GM19395 (cell line): ENCODE results near the gene VCP.

Experiments
- ATAC-seq: cut with Tn5 transposase; IDR thresholded peaks from one replicate; pipeline ENCODE4 v1.9.1; 2021; ENCODE audit warnings: mild to moderate bottlenecking, moderate library complexity; ENCODE audit not compliant: unreplicated experiment

The VCP gene

GRCh38 chr9:35072461-35073278 is at the start of gene VCP:
VCP (minus strand) TSS chr9:35072625; CDS start chr9:35072353, 272 bp downstream.
- ATAC-seq: peak; percentile 86

DNA sequence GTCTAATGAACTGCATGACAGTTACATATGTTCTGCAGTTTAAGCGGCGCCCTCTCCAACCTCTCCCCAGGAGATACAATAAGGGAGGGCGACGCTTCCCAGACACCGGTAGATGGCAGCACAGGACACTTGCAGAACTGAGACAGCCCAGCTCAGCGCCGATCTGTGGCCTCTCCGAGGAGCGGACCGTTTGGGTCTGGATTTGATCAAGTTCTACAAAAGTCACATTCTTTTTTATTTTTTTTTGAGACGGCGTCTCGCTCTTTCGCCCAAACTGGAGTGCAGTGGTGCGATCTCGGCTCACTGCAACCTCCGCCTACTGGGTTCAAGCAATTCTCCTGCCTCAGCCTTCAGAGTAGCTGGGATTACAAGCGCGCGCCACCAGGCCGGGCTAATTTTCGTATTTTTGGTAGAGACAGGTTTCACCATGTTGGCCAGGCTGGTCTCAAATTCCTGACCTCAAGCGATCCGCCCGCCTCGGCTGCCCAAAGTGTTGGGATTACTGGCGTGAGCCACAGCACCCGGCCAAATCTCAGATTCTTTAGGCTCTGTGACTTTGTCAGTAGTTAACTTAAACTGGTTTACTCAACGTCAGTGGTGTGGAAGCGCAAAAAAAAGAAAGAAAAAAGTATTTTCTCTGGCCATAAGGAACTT is 44.6 kb upstream of the VCP start:
- peak; percentile 53 for ATAC-seq

DNA sequence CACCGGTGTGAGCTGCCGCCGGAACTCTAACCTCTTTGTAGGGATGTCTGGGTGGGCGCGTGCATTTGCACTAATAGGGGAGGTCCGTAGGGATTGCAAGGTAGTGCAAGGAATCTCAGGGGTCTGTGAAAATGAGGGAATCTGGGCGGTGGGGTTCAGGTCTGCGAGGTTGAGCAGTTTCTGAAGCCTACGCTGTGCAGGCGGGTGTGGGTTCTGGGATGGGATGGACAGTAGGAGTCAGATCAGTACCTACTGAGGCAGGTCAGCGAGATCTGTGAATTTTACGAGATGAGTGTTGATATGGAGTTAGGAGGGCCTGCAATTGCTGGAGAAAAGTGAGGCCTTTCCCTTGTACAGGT is 44.1 kb upstream of the VCP start:
- ATAC-seq: no peak

DNA sequence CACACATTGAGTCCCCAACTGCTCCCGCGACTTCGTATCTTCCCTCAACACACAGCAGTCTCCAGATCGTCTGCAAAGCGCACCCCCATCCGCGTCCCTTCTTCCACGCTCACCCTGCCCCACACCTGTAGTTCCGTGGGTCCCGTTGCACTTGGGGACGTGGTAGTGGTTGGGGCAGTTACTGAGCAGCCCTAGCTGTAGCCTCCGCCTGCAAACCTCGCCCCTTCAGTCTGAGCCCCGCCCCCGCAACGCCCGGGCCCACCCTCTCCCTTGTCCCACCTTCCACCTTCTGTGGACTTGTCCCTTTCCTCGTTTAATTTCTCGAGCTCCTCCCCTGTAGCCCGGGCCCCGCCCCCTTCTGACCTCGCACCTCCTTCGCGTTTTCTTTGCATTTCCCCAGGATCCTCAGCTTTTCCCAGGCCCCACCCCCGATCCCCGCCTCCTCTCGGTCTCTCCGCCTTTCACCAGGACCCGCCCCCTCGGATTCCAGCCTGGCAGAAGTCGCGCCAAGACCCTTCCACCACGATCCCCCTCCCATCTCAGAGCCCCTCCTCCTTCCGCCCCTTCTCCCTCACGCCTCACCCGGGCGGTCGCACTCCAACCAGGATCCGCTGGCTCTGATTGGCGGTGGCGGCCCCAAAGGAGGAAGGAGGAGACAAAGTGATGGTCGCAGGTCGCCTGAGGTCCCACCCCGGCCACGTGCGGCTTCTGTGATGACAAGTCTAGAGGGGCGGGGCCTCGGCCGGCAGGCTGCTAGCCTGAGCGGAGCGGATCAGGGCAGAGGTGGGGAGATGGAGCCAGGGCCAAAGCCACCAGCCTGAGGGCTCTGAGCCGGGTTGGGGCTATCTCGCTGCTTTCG is 43.5 kb upstream of the VCP start, which contains the start of gene ATOSB:
Gene ATOSB, minus strand, starts transcription at position 183 of the 859 bp plus-strand sequence. CDS start 7,588 bp downstream, outside the sequence.
- peak; percentile 64 for ATAC-seq

DNA sequence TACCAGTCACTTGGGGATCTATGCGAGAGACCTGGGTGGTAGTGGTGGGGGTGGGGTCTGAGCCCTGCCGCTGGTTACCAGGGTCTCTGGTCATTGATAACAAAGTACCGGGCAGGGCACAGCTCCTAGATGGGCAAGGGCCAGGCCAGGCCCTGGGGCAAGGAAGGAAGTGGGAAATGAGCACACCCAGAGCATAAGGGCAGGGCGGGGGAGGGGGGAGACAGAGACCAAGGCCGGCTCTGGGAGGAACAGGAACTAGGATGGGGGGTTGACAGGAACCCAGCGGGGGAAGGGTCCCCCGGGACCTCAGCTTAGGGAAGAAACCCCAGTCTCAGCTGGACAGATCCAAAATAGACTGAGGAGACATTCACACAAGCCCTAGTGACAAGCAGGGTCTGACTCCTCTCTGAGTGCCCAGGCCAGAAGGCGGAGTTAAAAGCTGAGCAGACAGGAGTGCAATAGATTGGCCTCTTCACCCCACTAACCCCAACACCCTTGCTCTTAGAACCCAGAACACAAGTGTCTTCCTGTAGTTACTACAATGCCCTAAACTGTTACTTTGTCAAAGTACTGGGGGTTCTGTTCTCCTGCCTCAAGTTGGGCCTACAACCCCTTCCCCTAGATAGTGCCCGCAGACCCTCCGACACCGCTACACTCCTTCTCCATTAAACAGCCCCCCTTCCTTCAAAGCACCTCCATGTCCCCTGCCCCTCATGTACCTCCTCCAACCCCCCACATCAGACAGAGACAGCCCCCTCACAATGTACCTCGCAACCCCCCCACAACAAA is 42.6 kb upstream of the VCP start:
- no peak for ATAC-seq

GRCh38 chr9:35114113-35114839 is 41.9 kb upstream of the VCP start:
- ATAC-seq: no peak

DNA sequence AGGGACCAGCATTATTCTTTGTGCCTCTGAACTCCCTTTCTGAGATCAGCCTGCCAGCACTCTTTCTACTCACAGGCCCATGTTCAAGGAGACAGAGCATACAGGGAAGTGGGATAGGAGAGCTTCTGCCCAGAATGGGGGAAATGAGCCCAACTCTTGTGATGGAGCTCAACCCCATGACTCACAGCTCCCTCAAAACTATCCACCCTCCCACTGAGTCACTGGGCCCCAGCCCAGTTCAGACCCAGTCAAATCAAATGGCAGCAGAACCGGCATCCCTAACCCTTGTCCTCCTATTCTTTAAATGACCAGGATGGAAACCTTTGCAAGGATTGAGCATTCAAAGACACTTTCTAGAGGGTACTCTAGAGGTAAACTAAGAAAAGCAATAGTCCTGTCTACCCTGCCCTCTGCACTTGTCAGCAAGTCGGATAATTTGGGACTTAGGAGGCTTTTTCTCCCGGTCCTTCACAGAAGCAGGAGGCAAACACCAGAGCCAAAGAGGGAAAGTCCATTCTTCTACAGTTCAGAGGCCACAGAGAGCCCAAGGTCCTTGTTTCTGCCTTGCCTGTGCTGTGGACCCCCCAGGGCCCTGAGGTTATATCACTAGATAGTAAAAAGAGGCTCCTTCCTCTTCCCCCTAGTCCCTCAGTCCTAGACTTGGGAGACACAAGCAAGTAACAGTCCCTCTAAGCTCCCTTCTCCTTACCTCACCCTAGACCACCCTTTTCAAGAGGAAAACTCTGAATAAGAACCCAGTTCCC is 40.0 kb upstream of the VCP start:
- ATAC-seq: no peak

DNA sequence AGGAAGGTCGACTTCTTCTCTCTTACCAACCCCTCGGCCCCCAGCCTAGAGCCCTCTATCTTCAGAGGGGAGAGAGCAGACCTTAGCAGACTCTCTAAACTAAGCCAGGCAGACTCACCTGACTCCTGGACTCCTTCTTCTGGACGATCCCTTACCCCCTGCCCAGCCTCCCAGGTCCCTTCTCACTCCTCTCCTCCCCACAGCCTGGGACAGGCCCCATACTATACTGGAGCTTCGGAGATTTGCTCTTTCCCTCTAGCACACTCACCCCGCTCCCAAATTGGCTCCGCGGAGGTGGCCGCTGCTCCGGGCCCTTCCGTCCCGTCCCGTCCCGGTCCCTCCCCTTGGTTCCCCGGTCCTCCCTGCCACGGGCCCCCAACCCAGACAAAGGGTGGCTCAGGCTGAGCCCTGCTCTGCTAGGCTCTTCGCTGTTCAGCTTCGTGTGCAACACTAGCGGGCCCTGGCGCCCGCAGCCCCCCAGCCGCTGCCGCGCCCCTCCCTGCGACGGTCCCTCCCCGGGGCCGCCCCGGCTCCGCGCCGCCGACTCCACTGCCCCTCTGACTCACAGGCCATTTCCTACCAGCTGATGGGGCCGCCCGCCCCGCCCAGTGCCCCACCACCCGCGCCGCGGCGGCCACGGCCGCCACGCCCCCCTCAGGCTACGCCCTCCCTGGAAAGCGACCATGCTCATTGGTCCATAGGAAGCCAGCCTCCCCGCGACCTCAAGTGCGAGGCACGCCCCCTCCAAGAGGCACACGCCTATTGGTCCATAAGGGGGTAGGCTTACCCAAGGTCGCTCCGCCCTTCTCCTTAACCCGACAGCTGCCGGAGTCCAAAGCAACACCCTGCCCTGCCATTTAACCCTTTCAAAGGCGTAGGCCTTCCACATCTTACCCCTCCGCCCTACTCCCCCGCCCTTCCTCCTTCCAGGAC is 38.8 kb upstream of the VCP start:
- ATAC-seq: peak; percentile 70

DNA sequence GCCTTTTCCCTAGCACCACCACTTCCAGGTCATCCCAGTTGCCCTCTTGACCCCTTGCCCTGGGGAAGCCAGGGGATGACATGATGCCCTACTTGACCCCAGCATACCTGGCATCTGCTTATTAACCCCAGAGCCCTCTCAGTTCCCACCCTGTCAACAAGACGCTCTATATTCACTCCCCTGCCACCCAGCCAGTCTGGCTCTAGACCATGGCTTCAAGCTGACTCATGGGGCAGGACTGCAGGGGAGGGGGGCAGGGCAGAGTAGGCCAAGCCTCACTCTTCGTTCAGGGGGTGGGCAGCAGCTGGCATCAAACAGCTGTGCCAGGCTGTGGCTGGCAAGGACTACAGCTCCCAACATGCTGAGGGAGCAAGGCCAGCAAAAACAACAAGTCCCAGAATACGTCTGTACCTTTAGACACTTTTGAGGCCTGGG is 37.9 kb upstream of the VCP start:
- no peak for ATAC-seq

- ATAC-seq: no peak
Observed at GRCh38 chr9:35108946-35109575, 36.6 kb upstream of the VCP start.

DNA sequence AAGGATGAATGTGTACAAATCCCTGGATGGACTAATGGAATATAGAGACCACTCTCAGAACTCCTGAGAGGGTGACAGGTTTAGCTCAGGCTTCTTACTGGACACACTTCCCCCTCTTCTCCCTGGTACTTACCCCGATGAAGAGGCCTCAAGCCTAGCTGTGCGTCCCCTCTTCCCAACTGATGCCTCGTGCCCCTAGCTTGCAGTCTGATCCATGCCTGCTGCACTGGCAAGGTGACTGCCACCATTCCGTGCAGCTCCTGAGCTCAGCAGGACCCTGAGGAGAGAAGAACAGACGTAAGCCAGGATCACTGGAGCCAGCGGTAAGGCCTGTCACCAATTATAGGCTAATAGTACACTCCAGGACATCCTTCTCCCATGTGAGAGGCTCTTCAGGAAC is 36.0 kb upstream of the VCP start:
- ATAC-seq: no peak

DNA sequence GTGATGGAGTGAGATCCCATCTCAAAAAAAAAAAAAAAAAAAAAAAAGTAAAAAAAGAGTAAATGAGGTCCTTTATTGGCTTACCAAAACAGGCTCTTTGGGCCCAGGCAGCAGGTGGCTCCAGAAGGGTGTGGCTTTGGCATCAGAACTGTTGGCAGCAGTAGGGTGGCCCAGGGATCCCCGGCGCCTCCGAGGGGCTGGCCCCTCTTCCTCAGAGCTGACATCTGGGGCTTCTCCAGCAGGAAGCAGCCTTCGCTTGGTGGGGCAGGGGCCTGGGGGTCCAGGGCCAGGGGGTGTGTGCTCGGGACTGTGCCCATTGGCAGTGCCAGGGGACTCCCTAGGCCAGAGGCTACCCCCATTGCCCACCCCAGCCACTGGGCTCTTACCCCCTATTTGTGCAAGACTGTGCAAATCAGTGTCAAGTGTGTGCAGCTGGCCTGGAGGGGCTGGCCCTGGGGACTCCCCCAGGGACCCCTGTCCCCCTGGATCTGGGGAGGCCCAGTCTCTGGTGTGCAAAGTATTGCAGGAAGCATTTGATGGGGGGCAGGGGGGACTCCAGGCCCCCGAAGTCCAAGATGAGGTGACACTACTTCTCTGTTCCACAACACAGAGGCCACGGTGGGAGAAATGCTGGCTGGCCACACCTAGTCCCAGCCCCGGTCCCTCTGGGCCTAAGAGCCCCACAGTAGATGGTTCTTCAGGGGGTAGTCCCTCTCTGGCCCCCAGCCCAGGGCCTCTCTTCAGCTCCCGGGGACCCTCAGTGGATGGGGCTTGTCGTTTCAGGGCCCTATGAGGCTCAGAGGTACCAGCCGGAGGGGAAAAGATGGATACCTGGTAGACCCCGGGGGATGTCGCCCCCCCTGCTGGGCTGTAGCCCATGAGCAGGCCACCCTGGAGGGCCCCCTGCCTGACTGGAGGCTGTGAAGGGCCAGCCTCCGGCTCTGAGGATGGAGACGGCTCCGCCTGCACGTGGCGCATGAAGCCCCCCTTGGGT is 35.2 kb upstream of the VCP start:
- ATAC-seq: no peak

- no peak for ATAC-seq
Observed at GRCh38 chr9:35106343-35106730, 33.9 kb upstream of the VCP start.

- ATAC-seq: no peak
Observed at GRCh38 chr9:35105571-35106342, 33.3 kb upstream of the VCP start.

GRCh38 chr9:35105126-35105525 is 32.7 kb upstream of the VCP start:
- no peak for ATAC-seq

GRCh38 chr9:35104586-35104985 is 32.2 kb upstream of the VCP start:
- no peak for ATAC-seq
